AG08395 (cell line): ENCODE data around the gene RNF187.
"Not testable (repeated sequence)": the region's sequence is repeated elsewhere in the genome, so short reads cannot be mapped to it uniquely, and the experiment has no call there.

Source experiments
- DNase-seq: peaks from one replicate; pipeline ENCODE4 v3.0.0; 2012; ENCODE audit warnings: mixed read lengths, low spot score

Gene RNF187

DNA sequence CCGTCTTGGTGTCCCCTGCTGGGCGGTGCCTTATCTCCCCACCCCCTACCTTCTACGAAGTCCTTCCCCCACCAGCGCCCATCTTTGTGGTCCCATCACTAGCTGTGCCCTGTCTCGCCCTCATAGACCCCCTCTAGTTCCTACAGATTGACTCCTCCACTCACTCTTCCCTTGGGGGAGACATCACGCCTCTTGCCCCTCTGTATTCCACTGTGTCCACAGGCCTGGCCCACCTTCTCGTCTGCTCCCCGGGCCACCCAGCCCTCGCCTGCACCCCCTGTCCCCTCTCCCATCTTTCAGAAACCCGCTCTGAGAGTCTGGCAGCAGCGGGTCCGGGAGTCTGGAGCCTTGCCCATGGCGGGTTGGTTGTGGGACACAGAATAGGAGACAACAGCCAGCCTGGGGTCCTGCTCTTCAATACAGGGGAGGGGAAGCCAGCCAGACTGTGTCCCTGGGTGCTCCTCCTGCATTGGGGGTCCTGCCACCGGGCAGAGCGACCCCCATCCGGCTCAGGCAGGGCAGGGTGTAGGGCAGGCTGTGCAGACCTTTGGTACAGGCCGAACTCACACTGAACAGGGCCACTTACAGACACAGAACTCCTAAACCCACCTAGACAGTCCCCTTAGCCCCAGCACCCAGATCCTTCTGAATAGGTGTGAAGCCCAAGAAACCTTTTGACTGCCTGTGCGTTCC is 1.1 kb downstream of the RNF187 start:
- no peak for DNase-seq

DNA sequence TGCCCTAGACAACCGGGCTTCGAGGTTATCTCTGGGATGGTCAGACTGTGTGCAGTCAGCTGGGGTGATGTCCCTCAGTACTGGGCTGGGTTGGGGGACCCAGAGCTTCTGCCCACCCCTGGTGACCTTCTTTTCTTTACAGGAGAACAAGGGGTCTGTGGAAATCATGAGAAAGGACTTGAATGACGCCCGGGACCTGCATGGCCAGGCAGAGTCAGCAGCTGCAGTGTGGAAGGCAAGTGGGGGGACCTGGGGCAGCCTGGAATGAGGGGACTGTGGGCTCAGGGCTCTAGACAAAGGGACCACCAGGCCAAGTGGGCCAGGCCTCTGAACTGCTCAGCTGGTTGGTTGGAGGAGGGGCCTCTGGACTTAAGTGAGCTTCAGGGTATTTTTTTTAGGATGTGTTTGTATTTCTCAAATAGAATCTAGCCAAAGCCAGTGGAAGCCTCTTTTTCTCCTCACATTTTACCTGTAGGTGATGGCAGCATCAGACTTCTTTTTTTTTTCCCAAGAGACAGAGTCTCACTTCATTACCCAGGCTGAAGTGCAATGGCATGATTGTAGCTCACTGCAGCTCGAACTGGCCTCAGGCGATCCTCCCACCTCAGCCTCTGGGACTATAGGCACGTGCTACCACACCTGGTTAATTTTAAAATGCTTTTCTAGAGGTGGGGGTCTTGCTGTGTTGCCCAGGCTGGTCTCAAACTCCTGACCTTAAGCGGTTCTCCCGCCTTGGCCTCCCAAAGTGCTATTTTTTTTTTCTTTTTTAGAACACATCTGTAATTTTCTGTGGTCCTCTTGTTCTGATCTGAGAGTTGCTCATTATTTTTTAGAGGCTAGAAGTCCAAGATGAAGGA is 1.9 kb downstream of the RNF187 start:
- no peak for DNase-seq

DNA sequence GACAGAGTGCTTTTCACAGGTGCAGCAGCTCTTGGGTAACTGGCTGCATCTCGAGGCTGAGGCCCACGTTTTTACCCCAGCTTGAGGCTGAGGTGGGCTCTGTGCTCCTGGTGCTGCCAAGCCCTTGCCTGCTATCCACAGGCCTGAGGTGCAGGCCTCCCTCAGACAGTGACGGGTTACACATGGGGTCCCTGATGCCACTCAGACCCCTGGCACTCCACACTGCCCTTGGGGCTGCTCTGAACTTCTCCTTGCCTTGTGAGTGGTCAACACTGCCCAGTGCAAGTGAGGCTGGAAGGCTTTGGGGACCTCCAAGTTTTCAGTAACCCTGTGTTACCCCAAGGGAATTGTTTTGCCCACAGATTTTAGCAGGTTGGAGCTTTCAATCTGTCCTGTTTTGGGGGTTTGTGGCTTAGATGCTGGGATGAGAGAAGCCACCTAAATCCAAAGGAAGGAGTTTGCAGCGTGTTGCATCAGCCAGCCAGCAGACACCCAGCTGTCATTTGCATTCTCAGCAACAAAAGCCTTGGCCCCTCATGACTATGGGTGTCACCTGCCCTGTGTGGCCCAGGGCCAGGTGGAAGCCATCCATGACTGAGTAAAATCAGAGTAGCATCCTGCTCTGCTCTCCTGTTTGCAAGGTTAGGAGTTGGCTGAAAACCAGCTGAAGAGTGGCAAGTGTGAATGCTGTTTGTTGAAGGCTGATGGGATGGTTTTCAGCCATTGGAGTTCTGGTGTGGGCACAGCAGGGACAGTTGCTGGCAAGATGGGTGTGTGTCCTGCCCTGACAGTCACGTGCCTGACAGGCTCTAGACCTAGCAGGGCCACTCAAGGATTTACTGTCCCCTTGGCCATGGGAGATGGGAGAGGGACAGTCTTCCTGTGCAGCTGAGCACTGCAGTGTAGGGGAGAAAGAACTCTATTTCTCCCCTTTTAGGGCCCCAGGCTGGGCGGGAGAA is 3.2 kb downstream of the RNF187 start:
- no peak for DNase-seq

DNA sequence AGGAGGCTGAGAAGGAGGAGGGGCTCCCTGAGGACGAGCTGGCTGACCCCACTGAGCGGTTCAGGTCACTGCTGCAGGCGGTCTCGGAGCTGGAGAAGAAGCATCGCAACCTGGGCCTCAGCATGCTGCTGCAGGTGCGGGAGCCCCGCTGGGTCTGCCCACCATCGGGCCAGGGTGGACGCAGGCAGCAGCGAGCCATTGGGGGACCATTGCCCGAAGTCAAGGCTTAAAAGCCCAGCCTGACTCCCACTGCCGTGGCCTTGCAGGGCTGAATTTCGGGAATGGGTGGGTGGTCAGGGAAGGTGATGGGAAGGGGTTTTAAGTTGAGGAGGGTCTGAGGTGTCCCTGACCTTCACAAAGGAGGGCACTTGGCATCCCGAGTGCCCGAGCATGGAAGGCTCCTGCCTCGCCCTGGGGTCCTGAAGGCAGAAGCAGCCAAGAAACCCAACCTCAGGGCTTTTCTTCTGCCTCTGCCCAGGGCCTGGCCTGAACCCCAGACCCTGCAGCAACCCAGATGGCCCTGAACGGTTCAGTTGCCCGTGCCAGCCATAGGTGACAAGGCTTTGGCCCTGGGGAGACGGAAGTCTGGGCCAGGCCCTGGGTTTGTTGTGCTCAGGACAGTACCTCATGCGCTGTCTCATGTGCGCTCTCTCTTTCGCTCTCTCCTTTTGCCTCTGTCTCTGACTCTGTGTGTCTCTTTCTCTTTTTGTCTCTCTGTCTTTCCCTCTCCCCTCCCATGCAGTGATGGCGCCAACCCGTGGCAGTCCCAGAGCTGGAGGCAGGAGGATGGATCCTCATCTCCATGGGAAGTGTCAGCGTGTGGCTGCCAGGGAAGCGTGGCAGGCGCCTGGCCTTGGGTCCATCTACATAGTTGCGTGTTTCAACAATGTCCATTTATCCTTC is 6.2 kb downstream of the RNF187 start:
- no peak for DNase-seq

DNA sequence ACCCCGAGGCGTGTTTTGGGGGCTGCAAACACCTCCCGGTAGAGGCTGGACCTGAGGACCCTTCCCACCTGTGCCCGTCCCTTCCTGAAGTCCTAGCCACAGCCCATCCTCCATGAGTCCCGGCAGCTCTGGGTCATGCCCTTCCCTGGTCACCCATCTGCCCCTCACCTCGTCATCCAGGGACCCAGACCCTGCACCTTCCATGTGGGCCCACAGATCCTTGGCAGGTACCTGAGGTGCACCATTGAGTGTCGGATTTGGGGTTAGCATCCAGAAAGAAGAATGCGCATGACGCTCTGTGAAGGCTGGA is 6.8 kb downstream of the RNF187 start:
- DNase-seq = no peak

DNA sequence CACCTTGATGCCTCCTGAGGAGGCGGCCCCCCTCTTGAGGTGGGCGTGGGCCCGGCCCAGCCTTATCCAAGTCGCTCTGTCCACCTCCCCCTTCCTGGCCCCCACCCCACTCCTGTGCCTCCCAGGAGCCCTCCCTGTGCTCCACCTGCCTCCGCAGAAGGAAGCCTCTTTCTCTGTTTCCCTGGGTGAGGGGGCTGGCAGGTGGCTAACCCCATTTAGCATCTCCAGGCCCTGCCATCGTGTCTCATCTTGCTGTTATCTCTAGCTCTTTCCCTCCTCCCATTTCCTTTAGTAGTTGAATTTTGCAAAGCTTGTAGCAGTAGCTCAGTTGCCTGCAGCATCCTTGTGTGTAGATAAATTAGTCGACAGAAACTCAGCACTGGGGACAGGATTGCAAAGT is 7.2 kb downstream of the RNF187 start:
- no peak for DNase-seq

DNA sequence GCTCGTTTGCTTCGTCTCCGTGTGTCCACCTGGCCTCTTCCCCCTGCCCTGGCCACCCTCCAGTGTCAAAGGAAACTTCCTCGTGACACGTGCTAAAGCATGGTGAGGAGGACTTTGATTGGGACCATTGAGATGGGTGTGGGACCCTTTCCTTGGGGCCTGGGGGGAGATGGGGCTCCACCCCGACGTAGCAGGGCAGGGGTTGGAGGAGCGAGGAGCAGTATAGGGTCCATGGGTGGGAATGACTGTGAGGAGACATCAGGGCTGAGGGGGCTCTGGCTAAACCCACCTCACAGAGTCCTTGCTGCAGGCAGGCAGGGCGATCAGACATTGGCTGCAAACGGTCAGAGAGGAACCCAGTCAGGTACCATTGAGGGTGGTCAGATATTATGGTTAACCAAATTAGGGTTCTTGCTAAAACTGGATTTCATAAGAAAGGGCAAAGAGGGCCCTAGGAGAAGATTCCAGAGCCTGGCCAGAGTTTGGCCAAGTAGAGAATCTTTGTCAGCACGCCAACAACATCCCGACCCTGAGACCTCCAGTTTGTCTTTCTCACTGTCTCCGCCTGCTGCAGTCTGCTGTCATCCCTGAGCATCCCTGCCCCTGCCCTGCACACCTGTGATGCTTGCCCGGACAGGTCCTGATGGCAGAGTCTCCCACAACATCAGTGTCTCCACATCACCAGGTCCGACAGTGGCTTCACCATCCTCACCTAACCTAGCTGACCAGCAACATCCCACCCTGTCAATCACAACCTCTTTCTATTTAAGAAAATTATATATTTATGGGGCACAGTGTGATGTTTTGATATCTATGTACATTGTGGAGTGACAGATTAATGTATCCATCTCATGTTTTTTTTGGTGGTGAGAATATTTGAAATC is 8.0 kb downstream of the RNF187 start:
- no peak for DNase-seq

DNA sequence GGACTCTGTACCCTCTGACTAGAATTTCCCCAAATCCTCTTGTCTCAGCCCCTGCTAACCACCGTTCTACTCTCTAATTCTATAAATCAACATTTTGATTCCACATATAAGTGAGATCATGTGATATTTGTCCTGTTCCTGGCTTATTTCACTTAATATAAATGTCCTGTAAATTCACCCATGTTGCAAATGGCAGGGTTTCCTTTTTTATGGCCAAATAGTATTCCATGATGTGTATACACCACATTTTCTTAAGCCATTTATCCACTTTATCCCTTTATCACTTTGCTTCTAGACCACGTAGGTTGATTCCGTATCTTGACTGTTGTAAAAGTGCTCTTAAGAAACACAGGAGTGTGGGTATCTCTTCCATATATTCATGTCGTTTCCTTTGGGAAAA is 8.9 kb downstream of the RNF187 start:
- no peak for DNase-seq

DNA sequence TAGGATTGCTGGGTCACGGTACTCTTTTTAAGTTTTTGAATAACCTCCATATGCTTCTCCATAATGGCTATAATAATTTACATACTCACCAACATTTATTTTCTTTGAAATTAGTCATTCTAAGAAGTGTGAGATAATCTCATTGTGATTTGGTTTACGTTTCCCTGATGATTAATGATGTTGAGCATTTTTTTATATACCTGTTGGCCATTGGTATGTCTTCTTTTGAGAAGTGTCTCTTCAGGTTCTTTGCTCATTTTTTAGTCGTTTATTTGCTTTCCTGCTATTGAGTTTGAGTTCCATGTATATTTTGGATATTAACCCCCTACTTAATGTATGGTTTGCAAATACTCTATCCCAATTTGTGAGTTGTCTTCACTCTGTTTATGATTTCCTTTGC is 9.3 kb downstream of the RNF187 start:
- DNase-seq = no peak

DNA sequence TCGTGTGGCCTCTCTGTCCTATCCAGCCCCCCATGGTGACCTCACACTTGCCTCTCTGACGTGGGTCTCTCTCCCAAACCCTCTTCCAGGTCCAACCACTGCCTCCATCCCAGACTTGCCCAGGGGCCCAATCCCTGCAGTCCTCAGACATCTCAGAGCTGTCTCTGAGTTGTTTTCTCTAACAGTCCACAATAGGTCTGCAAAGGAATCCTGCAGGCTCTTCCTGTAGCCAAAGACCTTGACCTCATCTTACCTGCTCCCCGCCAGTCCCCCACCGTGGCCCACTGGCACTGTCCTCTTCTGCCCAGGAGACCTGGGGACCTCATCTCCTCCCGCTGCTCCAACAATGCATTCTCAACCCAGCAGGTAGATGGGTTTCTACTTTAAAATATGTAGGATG is 10.0 kb downstream of the RNF187 start:
- no peak for DNase-seq

DNA sequence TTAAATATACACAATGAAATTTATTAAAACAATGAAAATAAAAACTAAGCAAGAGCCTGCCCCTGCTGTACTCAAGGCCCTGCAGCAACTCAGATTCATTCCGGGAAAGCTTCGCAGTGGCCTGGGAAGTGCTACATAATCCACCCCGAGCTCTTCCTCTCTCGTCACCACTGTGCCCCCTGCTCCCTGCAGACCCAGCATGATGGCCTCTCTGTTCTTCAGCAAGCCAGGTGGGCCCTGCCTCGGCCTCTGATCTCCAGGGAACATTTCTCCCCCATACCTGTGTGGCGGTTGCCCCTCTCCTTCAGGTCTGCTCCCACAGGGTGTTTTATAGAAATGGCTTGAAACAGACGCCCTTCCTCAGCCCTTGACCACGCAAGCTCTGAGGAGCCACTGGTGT is 10.6 kb downstream of the RNF187 start:
- DNase-seq = no peak

DNA sequence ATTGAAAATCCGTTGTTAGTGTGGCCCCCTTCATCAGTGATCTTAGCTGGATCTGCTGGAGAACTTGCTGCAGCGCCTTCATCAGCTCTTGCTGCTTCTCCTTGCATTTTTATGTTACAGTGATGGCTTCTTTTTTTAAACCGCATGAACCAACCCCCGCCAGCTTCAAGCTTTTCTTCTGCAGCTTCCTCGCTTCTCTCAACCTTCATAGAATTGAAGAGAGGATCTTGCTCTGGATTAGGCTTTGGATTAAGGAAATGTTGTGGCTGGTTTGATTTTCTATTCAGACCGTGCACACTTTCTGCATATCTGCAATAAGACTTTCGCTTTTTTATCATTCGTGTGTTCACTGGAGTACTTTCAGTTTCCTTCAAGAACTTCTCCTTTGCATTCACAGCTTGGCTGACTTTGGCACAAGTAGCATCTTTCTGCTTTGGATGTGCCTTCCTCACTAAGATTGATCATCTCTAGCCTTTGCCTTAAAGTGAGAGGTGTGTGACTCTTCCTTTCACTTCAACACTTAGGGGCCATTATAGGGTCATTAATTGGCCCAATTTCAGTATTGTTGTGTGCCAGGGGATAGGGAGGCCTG is 13.1 kb downstream of the RNF187 start:
- DNase-seq = no peak

DNA sequence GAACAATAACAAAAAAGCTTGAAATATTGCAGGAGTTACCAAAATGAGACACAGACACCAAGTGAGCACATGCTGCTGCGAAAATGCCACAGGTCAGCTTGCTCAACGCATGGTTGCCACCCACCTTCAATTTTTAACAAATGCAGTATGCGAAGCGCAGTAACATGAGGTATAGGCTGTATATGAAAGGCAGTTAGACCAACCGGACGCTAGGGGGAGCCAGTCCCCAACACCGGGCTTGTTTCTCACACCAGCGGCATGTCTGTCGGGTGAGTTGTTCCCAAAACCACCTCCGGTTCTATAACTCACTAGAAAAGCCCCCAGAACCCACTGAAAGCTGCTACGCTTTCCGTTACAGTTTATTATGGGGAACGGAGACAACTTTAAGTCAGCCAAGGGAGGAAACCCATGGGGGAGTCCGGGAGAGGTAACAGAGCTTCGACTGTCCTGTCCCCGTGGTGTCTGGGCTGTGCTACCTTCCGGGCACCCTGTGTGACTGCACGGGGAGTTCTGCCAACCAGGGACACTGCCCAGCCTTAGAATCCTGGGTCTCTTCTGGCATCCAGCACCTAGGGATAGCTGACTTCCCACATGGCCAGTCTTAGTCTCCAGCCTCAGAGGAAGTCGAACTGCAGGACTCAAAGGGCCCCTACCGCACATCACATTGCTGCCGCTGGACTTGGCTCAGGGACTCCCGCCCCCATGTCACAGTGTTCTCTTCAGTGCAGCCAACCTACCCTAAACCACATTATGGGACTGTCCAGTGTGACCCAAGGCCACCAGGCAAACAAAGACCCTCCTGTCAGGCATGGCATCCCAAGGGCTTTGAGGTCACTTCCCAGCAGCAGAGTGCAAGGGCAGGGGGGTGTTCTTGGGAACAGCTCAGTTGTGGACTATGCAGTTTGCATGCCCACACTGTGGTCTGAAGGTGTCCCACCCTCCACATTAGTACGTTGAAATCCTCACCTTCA is 14.0 kb downstream of the RNF187 start:
- peak; percentile 88 for DNase-seq

DNA sequence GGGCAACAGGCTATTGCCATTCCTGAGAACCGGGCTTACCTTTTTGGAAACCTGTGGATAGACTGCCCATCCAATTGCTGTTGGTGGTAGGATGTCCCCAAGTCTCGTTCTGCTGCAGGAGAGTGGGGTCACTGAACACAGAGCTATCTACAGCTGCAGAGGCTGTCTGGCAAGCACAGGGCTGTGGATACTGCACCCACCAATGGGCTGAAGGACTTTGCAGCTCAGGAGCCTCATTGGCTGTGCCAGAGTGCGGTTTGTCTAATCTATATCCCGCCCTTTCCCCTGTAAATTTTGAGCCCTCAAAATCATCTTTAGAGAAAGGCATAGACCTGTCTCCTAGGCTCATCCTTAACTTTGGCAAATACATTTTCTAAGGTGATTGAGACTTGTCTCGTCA is 15.3 kb downstream of the RNF187 start:
- DNase-seq = no peak

DNA sequence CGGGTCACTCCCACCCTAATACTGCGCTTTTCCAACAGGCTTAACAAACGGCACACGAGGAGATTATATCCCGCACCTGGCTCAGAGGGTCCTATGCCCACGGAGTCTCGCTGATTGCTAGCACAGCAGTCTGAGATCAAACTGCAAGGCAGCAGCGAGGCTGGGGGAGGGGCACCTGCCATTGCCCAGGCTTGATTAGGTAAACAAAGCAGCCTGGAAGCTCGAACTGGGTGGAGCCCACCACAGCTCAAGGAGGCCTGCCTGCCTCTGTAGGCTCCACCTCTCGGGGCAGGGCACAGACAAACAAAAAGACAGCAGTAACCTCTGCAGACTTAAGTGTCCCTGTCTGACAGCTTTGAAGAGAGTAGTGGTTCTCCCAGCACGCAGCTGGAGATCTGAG is 18.8 kb downstream of the RNF187 start:
- DNase-seq = not testable (repeated sequence)

DNA sequence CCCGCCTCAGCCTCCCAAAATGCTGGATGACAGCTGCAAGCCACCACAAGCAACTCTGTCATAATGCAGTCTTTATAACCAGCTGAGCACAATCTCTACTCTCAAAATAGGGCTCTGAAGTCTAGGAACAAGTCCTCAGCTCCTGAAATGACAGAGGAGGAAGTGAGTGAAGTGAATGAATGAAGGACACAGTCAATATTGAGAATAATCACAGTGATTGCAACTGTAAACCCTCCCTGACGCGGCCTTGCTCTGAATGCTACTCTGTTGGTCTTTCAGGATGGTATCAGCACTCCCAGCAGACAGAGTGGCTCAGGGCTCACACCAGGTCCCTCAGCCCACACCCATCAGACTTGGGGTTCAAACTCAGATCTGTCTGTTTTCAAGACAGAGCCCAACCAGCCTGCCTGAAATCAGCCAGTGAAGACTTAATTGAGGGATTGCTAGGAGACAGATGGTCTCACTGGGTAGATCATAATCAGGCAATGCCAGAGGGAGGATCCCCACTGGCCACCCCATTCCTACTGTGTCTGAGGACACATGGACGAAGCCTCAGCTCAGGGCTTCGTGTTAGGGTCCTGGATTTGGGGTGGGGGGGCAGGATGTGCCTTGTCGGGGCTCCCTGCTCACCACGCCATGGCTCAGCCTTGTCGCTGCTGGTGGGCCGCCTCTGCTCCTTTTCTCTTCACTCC is 20.9 kb downstream of the RNF187 start:
- no peak for DNase-seq

DNA sequence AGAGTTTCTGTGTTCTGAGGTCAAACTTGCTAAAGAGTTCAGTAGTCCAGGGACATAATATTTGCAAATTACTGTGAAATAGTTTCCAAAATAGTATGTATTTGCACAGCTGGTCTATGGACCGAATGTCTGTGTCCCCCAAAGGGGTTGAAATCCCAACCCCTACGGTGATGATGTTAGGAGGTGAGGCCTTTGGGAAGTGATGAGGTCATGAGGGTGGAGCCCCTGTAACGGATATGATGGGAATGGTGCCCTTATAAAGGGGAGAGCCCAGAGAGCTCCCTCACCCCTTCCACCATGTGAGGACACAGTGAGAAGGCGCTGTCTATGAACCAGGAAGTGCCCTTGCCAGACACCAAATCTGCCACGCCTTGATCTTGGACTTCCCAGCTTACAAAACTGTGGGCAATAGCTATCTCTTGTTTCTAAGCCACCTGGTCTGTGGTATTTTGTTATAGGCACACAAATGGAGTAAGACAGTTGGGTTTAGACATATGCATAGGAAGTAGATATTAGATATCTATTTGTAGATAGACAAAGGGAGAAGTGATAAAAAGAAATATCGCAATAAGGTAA is 21.7 kb downstream of the RNF187 start:
- DNase-seq = no peak
